ENCODE results near the gene HS6ST3. TPM values are rescaled to one million over a fixed set of nuclear protein-coding genes. Genes with fewer than 3 reads are reported as not detected.

HS6ST3 gene
- total RNA-seq, 1 donor from 2014 or later = 3.0 TPM

DNA sequence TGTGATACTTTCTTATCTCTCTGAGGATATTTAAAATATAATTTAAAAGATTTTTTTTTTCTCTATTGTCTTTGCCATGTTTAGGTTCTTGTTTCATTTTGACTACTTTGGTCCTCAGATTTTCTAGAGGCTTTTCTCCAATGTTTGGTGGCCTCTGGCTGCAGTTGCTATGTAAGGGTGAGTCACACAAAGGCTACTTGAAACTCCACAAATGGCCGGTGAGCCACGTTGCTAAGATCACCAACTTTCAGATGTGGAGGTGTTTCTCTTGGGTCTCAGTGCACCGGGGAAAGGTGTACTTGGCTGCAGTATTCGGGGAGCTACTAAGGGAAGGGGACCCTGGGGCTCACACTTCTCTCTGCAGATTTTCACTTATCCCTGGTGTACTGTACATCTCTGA lies 248.1 kb downstream of the HS6ST3 start:
- H3K9me3 ChIP-seq = no peaks in the 10 kb centered on the region
- no peaks in the 10 kb centered on the region for H3K27me3 ChIP-seq
- no peaks in the 10 kb centered on the region for H3K36me3 ChIP-seq
- DNase-seq (ENCODE audit: low spot score in 2 of 2) = no peak
- H3K4me1 ChIP-seq = no peaks in the 10 kb centered on the region
- H3K4me3 ChIP-seq = no peak overlapping the region
- TF ChIP-seq, protein P1, sequence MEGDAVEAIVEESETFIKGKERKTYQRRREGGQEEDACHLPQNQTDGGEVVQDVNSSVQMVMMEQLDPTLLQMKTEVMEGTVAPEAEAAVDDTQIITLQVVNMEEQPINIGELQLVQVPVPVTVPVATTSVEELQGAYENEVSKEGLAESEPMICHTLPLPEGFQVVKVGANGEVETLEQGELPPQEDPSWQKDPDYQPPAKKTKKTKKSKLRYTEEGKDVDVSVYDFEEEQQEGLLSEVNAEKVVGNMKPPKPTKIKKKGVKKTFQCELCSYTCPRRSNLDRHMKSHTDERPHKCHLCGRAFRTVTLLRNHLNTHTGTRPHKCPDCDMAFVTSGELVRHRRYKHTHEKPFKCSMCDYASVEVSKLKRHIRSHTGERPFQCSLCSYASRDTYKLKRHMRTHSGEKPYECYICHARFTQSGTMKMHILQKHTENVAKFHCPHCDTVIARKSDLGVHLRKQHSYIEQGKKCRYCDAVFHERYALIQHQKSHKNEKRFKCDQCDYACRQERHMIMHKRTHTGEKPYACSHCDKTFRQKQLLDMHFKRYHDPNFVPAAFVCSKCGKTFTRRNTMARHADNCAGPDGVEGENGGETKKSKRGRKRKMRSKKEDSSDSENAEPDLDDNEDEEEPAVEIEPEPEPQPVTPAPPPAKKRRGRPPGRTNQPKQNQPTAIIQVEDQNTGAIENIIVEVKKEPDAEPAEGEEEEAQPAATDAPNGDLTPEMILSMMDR (IDR thresholded peaks at IDR 0.05) = no peak
- no peak overlapping the region for H3K27ac ChIP-seq
- intact Hi-C loops (cut with DNase I) = no loop called here

DNA sequence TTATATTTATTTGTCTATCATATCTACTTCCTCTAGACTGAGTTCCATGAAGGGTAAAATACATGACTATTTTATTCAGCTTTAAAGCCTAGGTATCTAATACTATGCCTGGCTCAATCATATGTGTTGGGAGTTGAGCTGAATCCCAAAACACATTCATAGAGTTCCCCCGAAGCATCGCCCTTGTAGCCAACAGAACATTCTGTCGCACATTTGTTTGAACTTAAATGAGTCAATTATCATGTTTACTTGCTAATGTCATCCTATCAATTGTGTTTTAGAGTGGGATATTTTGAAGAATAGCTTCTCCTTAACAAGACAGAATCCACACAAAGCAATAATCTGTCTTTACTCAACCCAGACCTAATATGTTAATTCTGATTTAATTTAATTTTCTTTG lies 252.4 kb downstream of the HS6ST3 start:
- H3K27ac ChIP-seq = no peak overlapping the region
- intact Hi-C loops (cut with DNase I) = no loop called here
- no peak overlapping the region for H3K4me3 ChIP-seq
- H3K36me3 ChIP-seq = no peaks in the 10 kb centered on the region
- no peak for DNase-seq (ENCODE audit: low spot score in 2 of 2)
- no peaks in the 10 kb centered on the region for H3K4me1 ChIP-seq
- H3K9me3 ChIP-seq = no peaks in the 10 kb centered on the region
- TF ChIP-seq, protein P1 (IDR thresholded peaks at IDR 0.05) = no peak
- no peaks in the 10 kb centered on the region for H3K27me3 ChIP-seq

DNA sequence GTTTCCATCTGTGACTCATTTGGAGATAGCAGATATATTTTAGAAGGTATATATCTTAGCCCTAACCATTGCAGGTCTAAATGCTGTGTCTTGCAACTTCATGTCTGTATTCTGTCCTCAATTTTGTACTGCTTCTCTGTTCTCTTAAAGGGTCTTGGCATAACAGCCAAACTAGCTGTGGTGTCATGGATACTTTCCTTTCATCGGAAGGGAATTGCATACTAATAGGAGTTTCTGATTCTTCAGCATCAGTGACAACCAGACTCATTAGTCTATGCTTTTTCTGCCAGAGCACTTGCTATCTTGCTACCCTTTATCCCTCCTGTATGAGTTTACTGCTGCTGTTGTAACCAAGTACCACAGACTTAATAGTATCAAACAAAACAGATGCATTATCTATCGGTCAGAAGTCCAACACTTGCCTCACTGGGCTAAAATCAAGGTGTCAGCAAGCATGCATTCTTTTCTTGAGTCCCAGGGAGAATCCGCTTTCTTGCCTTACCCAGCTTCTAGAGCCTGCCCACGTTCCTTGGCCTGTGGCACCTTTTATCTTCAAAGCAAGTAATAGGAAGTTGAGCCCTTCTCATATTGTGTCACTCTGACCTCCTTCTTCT lies 253.1 kb downstream of the HS6ST3 start:
- TF ChIP-seq, protein P1 (IDR thresholded peaks at IDR 0.05) = no peak
- intact Hi-C loops (cut with DNase I) = no loop called here
- H3K4me3 ChIP-seq = no peak overlapping the region
- DNase-seq (ENCODE audit: low spot score in 2 of 2) = no peak
- no peaks in the 10 kb centered on the region for H3K36me3 ChIP-seq
- H3K27ac ChIP-seq = no peak overlapping the region
- no peaks in the 10 kb centered on the region for H3K27me3 ChIP-seq
- H3K9me3 ChIP-seq = no peaks in the 10 kb centered on the region
- H3K4me1 ChIP-seq = no peaks in the 10 kb centered on the region

- H3K36me3 ChIP-seq = no peaks in the 10 kb centered on the region
- H3K27ac ChIP-seq = no peak overlapping the region
- intact Hi-C loops (cut with DNase I) = no loop called here
- no peak overlapping the region for H3K4me3 ChIP-seq
- DNase-seq (ENCODE audit: low spot score in 2 of 2) = no peak
- H3K4me1 ChIP-seq = no peaks in the 10 kb centered on the region
- no peaks in the 10 kb centered on the region for H3K9me3 ChIP-seq
- no peaks in the 10 kb centered on the region for H3K27me3 ChIP-seq
- TF ChIP-seq, protein P1 (IDR thresholded peaks at IDR 0.05) = no peak
These were observed 257.0 kb downstream of the HS6ST3 start for GRCh38 chr13:96346921-96347320.

DNA sequence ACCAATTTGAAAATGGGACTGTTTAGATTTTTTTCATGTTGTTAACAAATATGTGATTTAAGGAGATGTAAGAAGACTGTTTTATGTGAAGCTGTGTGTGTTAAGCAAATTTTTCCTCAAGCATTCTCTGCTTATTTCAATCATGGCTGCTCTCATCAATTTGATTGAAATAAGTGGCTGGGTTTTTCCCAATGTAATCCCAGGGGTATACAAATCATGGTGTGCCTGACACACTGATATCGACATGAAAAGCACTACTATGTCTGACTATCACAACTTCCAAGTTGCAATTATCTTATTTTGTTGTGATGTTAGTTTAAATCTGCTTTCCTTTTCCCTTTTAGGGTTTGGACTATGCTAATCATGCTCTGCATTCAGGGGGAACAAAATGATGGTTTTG lies 283.7 kb downstream of the HS6ST3 start:
- H3K4me3 ChIP-seq = no peak overlapping the region
- no peaks in the 10 kb centered on the region for H3K36me3 ChIP-seq
- H3K27me3 ChIP-seq = no peaks in the 10 kb centered on the region
- no peaks in the 10 kb centered on the region for H3K9me3 ChIP-seq
- intact Hi-C loops (cut with DNase I) = no loop called here
- no peak for DNase-seq (ENCODE audit: low spot score in 2 of 2)
- H3K4me1 ChIP-seq = no peaks in the 10 kb centered on the region
- TF ChIP-seq, protein P1 (IDR thresholded peaks at IDR 0.05) = no peak
- no peak overlapping the region for H3K27ac ChIP-seq

DNA sequence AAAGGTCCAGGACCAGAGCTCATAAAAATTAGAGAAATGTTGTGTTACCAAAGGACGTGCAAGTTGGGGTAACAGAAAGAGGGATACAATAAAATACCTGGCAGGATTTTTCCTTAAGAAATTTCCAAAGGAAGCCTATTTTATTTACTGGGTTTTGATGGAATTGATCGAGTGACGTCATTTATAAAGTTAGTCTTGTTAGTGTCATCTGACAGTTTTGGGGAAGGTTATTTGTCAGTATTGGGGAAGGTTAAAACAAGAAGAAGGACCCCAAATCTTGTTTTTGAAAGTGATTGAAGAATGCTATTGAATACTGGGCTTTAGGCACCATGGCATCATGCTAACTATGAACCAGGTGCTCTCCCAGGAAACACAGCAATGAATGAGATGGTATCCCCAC lies 287.9 kb downstream of the HS6ST3 start:
- Histone ChIP-seq H3K27ac (no peak overlapping the region), H3K9me3 (no peaks in the 10 kb centered on the region), H3K4me3 (no peak overlapping the region), H3K4me1 (no peaks in the 10 kb centered on the region), H3K27me3 (no peaks in the 10 kb centered on the region), H3K36me3 (no peaks in the 10 kb centered on the region)
- intact Hi-C loops (cut with DNase I) = no loop called here
- no peak for DNase-seq (ENCODE audit: low spot score in 2 of 2)
- TF ChIP-seq, protein P1 (IDR thresholded peaks at IDR 0.05) = no peak
